ENCODE results near the gene BEST2.

The BEST2 gene

GRCh38 chr19:12769689-12770088, 18.1 kb downstream of the BEST2 start:
- DNase-seq (ENCODE audit: low read depth in 2 of 2), result no peak

DNA sequence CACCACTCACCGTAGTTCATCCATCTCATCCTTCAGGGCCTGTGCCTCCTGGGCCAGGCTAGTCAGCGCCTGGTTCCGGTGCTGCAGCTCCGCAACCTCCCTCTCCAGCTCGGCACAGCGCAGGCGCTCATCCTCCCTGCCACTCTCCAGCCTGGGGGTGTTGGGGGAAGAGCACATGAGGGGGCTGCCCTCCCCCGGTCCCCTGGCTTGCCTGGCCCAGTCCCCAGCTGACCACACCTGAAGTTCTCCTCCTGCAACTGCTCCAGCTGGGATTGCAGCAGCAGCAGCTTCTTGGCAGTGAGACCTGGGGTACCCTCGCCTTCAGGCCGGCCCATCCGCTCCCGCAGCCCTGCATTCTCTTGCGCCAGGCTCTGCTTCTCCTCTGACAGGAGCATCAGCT, 19.3 kb downstream of the BEST2 start:
- no peak for DNase-seq (ENCODE audit: low read depth in 2 of 2)

DNA sequence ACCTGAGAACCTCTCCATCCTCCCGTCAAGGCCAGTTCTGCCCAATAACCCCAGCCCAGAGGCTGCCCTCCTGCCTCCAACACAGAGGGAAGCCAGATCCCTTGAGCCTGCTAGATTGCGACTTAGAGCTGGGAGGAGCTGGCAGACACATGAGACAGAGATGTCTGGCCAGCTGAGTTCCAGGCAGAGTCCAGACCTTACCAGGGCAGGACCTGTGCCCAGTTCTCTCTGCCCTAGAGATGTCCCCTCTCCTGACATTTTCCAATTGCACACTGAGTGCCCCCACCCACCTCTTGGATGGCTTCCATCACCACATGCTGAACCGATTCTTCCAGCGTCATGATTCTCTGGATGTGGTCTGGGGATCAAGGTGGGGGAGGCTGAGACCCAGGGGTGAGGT, 20.7 kb downstream of the BEST2 start:
- DNase-seq (ENCODE audit: low read depth in 2 of 2), result no peak

GRCh38 chr19:12773571-12773970, 22.0 kb downstream of the BEST2 start:
- no peak for DNase-seq (ENCODE audit: low read depth in 2 of 2)

DNA sequence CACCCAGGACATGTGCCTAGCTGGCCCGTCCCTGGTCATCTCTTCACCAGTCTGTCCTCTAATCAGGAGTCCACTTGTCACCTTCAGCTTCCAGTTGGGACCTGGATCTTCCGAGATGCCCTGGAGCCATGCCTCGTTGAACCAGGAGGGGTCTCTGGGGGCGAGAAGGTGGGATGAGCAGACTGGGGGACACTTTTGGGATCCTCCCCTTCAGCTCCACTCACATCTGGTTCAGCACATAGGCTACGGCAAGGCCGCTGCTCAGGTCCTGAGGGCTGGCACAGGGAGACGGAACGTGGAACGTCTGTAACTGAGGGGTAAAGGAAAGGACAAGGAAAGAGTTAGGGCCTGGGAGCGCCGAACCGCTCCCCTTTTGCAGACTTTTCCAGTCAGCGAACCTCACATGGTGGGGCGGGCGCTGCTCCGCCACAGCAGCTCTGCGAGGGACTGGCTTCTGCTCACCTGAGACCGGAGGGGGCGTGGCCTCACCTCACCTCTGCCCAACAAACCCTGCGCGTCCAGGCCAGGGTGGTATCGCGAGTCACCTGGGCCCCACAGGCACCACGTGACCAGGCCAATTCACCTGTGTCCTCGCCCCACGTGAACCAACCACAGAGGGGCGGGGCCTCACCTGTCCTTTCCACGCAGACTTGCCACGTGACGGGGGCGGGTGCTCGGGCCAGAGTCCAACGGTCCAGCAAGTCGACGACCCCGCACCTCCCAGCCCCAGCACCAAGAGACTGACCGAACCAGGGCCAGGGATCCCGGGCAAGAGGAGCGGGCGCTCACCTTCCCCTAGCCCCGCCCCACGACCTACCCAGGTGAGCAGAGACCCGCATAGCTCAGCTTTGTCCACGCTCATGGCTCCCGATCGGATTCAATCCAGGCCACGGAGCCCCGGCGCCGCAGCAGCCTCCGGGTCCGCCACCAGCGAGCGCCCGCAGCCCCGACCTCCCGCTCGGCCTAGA, 23.3 kb downstream of the BEST2 start, which contains the start of gene HOOK2:
Gene HOOK2, minus strand, starts transcription at position 965 of the 968 bp plus-strand sequence. Its CDS starts 103 bp downstream, at position 862.
- no peak for DNase-seq (ENCODE audit: low read depth in 2 of 2)

- DNase-seq (ENCODE audit: low read depth in 2 of 2), result peak in 1 of 2 donors; percentile 61
These were observed 25.8 kb downstream of the BEST2 start for GRCh38 chr19:12777217-12778016.

- no peak for DNase-seq (ENCODE audit: low read depth in 2 of 2)
These were observed 26.7 kb downstream of the BEST2 start for GRCh38 chr19:12778017-12778904.

- DNase-seq (ENCODE audit: low read depth in 2 of 2), result no peak
These were observed 27.2 kb downstream of the BEST2 start for GRCh38 chr19:12778905-12779161.

- no peak for DNase-seq (ENCODE audit: low read depth in 2 of 2)
These were observed 27.8 kb downstream of the BEST2 start for GRCh38 chr19:12779162-12779993.

GRCh38 chr19:12782174-12782423, 30.5 kb downstream of the BEST2 start:
- no peak for DNase-seq (ENCODE audit: low read depth in 2 of 2)

- peak; percentile 82 to 84 for DNase-seq (ENCODE audit: low read depth in 2 of 2)
These were observed 31.1 kb downstream of the BEST2 start for GRCh38 chr19:12782424-12783290.

DNA sequence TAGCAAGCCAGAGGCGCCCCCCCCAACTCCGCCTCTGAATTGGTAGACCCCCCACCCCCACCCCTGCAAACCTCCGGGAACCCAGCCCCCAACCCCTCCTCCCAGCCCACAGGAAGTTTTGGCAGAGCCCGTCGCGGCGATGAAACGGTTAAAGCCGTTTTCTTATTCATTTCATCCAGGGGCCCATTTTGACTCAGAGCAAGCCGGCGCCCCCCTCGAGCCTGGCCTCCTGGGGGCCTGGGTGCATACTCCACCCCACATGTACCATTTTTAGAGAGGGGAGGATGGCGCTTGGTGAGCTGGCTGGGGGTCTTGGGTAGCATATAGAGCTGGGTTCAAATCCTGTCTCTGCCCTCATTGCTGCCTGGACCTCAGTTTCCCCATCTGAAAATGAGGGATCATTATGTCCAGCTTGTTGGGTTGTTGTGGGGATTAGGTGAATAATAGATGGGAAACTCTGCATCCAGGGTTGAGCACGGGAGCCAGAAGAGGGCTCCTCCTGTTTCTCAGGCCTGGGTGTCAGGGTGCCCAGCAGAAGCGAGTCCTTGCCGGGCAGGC, 31.8 kb downstream of the BEST2 start:
- no peak for DNase-seq (ENCODE audit: low read depth in 2 of 2)

- no peak for DNase-seq (ENCODE audit: low read depth in 2 of 2)
These were observed 32.3 kb downstream of the BEST2 start for GRCh38 chr19:12783849-12784393.

GRCh38 chr19:12784394-12784870, 32.8 kb downstream of the BEST2 start:
- DNase-seq (ENCODE audit: low read depth in 2 of 2), result no peak

- DNase-seq (ENCODE audit: low read depth in 2 of 2), result no peak
These were observed 33.4 kb downstream of the BEST2 start for GRCh38 chr19:12784871-12785430.

GRCh38 chr19:12785431-12786031, 33.9 kb downstream of the BEST2 start:
- no peak for DNase-seq (ENCODE audit: low read depth in 2 of 2)

DNA sequence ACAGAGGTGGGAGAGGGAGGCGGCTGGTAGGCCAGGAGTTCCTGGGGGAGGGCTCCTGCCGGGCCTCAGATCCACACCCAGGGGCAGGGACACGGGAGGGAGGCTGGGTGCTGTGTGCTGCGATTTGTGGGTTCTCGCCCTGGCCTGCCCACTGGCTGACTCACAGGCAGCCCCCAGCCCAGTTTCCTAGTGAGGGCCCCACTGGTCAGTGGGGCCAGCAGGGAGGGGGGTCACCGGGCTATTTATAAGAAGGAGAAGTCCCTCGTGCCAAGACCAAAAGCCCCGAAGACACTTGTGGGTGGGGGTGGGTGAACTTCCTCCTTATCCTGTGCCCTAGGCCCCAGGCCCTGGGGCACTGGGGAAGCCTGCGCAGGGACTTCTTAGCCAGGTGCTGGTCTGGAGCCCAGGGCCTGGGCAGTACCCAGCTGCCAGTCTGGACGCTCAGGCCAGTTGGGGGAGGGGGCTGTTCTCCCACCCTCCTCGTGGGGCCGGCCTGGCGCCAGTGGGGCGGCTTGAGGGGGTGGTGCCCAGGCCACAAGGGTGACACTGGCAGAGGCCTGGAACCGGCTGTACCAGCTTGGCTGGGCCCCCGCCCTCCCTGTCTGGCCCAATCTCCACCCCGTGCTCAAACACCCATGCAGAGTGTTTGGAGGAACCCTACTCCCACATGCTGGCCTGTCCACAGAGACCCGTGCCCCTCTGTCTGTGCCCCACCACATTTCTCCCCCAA, 34.7 kb downstream of the BEST2 start:
- no peak for DNase-seq (ENCODE audit: low read depth in 2 of 2)

- no peak for DNase-seq (ENCODE audit: low read depth in 2 of 2)
These were observed 35.4 kb downstream of the BEST2 start for GRCh38 chr19:12786952-12787351.

Measured in stimulated activated CD8-positive, alpha-beta memory T cell treated with anti-CD3 and anti-CD28 coated beads, Interleukin-15, amount 100 ng/mL, for 4 hours (primary cell).